SH-SY5Y (cell line): ENCODE results near the gene ZNF554.

Experiments used
- GATA2 ChIP-seq: IDR thresholded peaks from 2 replicates; pipeline ENCODE4 v1.6.1; 2011; ENCODE audit warnings: mild to moderate bottlenecking, low read depth, low read length
- GATA3 ChIP-seq: IDR thresholded peaks from 2 replicates; pipeline ENCODE4 v1.6.1; 2011; ENCODE audit warnings: low read depth, mild to moderate bottlenecking, low read length, moderate library complexity

GRCh38 chr19:2800506-2800905 lies 19.2 kb upstream of the ZNF554 start:
- TF ChIP-seq GATA3 (no peak), GATA2 (no peak)
